GM15510 (cell line): Measurements from ENCODE around the gene ESPNL.

Experiments used
- POLR2A ChIP-seq: IDR thresholded peaks from 3 replicates; pipeline ENCODE4 v1.6.1; 2011; ENCODE audit warnings: borderline replicate concordance; ENCODE audit not compliant: insufficient read length; ENCODE audit errors: extremely low read depth

The ESPNL gene

DNA sequence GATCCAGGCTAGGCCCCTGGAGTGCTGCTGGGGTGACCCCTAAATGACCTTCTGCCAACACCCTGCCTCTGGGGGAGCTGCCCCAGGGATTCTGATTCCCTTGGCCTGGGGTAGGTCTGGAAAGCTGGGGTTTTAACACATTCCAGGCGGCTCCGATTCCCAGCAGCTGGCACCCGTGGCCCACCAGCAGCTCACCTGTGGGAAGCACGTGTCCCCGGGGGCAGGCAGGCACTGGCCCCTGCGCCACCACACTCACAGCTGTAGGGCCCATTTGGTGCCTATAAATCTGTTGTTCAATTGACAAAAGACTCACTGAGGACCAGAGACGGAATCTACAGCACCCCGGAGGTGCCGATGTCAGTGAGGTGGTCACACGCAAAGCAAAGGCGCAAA lies 34.2 kb downstream of the ESPNL start:
- TF ChIP-seq POLR2A = no peak

DNA sequence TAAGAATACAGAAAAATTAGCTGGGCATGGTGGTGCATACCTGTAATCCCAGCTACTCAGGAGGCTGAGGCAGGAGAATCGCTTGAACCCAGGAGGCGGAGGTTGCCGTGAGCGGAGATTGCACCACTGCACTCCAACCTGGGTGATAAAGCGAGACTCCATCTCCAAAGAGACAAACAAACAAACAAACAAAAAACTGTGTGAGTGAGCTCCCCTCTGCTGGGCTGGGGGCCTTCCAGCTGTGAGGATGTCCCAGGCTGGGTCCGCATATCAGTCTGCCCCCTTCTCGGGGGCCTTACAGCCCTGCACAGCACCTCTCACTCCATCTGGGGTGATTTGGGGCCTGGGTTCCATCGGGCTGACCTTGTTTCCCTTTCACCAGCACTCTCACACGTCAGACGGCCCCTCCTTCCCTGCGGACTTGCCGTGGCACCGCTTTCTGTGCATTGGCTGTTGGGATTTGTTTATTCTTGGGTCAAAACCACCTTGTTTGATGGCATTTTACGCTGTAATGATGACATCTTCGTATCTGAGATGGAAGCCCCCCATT lies 35.5 kb downstream of the ESPNL start:
- no peak for TF ChIP-seq POLR2A

DNA sequence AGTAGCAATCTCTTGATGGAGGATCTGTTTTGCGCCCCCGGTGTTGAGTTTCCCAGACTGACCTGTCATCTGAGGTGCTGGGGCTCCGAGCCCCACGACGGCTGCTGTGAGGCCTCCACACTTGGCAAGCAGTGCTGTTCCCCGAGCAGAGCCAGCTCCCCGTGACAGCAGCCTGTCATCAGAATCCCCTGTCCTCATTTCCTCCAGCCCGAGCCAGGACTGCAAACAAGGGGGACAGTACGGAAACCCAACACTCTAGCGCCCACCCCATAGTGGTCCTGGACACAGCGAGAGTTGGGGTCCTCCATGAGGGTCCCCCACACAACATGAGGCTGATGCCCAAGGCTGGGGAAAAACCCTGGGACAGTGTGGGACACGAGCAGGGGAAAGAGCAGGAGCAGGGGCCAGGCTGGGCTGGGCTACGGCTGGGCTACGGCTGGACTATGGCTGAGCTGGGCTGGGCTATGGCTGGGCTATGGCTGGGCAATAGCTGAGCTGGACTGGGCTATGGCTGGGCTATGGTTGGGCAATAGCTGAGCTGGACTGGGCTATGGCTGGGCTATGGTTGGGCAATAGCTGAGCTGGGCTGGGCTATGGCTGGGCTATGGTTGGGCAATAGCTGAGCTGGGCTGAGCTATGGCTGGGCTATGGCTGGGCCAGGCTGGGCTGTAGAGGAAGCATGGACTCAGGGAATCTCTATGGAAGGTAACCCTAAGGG lies 36.8 kb downstream of the ESPNL start:
- no peak for TF ChIP-seq POLR2A

DNA sequence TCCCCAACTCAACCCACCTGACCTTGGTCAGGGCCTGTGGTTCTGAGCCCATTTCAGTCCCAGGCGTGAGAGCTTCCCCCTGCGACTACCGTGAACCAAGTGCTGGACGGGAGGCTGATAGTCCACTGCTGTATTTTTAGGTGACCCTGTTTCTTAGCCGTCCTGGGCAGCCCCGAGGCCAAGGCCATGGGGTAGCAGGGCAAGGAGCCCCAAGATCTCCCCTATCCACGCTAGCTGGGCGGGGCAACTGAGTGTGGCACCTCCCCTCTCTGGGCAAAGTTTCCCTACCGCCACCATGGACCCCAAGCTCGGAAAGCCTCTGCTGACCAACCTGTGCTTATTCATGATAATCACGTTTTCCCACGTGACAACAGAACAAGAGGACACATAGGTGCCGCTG lies 37.7 kb downstream of the ESPNL start:
- no peak for TF ChIP-seq POLR2A

DNA sequence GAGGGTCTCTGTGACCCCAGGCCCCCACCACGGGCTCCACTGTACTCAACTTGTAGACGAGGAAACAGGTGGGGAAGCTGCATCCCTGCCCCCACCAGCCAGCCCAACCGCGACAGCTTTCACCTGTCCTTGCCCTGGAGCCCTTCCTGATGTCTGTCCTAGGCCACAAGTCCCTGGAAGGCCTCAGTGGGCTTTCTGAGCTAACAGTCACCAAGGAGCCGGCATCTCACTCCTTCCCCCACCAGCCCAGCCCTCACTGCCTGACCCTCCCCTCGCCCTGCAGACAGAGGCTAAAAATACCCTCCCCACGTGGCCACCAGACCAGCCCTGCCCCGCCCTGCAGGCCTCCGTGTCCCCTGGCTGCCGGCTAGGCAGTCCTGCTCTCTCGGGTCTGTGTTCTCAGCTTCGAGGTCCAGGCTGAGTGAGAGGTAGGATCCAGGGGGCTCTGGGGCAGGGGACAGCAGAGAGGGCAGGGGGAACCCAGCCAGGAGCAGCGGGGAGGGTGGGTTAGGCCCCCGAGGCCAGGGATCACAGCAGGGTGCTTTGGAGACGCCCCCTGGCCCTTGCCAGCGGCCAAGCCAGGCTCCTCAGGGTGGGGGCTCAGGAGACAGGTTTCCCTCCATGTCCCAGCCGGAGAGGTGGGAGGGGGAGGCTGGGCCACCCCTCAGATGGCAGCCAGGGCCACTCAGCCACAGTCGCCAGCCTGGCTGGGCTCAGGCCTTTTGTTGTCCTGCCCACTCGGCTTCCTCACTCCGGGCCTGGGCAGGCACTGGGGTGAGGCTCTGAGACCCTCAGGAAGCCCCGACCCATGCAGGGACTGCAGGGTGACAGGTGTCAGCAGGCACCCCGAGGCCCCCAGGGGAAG lies 38.4 kb downstream of the ESPNL start, which contains the start of gene KLHL30:
KLHL30 (plus strand) TSS at position 338 of the 865 bp plus-strand sequence. CDS start 2,087 bp downstream, outside the sequence.
- no peak for TF ChIP-seq POLR2A

DNA sequence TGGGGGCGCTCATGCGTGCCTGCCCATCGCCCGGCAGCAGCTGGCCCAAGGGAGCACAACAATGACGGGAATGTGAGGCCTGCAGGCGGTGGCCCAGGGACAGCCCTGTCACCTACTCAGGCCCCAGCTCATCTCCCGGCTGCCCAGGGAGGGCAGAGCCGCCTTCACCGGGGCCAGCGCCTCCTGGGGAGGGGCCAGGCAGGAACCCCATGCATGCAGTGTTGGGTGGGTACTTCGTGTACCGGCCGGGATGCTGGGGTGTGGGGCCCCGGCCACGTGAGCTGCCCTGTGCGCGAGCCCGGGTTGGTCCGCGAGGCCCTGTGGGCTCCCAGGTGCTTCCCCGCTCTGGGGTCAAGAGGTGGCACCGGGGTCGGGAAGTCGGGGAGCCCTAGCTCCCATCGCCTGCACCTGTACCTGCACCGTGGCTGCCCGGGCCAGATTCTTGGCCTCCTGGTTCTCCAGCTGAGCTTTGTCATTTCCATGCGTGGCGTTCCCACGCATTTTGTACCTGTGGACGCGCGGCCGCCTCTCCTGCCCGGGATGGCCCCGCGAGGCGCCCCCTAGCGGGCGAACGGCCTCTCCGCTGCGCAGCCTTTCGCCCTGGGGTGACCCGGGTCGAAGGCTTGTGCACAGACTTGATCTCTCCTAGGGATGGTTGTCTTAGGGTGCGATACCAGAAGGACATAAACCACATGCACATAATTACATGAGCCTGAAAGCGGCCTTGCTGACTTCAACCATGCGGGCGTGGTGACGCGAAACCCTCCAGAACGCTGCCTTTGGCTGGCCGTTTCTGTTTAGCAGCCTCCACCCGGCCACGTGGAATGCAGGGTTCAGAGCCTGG lies 39.3 kb downstream of the ESPNL start:
- no peak for TF ChIP-seq POLR2A

DNA sequence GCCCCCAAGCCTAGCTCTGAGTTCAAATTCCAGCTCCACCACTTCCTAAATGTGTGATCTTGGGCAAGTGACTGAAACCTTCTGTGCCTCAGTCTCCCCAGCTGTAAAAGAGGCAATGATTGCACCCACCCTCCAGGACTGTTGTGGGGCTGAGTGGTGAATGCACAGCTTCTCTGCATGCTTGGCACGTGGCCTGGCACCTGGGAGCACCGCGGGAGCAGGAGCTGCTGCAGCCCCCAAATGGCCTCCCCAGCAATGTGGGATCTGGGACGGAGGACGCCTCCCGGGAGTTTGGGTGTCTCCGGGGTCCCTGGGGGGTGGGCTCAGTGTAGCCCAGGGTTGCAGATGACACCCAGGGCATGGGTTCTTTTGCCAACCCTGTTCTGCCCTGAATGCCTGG lies 39.9 kb downstream of the ESPNL start:
- TF ChIP-seq POLR2A = no peak

DNA sequence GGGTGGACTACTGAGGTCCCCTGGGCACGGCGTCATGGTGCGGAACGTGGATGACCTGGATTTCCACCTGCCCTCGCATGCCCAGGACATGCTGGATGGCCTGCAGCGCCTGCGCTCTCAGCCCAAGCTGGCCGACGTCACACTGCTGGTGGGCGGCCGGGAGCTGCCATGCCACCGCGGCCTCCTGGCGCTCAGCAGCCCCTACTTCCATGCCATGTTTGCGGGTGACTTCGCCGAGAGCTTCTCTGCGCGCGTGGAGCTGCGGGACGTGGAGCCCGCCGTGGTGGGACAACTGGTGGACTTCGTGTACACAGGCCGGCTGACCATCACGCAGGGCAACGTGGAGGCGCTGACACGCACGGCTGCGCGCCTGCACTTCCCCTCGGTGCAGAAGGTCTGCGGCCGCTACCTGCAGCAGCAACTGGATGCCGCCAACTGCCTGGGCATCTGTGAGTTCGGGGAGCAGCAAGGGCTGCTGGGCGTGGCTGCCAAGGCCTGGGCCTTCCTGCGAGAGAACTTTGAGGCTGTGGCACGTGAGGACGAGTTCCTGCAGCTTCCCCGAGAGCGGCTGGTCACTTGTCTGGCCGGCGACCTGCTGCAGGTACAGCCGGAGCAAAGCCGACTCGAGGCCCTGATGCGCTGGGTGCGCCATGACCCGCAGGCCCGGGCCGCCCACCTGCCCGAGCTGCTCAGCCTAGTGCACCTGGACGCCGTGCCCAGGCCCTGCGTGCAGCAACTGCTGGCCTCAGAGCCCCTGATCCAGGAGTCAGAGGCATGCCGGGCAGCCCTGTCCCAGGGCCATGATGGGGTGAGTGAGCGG lies 40.8 kb downstream of the ESPNL start:
- no peak for TF ChIP-seq POLR2A

DNA sequence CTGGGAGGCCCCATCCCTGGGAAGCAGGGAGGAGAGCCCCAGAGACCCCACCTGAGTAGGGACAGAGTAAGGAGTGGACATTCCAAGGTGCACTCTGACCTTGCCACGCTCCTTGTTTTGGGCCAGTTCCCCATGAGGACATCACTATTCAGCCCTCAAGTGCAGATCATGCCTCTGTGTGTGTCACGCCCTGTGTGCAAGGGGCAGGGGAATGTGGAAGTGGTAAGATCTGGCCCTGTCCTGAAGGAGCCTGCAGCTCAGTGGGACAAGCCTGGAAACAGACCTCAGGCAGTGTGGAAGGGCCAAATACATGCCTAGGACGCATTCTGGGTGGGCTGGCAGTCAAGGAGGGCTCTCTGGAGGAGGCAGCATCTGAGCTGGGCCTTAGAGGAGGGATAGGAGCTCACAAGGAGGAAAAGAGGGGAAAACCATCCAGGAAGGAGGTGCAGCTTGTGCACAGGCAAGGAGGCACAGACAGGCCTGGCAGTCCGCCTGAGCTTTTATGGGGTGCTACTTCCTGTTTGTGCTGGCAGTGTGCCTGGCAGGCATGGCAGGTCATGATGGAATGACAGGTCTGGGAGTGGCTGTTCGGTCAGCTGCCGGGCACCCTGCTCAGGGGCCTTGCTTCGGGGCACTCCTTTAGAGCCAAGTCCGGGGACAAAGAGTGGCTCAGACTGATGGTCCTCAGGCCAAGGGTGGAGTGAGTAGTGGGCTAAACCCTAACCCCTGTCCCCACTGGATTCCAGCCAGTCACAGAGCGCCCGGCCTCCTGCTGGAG lies 41.6 kb downstream of the ESPNL start:
- TF ChIP-seq POLR2A = no peak

DNA sequence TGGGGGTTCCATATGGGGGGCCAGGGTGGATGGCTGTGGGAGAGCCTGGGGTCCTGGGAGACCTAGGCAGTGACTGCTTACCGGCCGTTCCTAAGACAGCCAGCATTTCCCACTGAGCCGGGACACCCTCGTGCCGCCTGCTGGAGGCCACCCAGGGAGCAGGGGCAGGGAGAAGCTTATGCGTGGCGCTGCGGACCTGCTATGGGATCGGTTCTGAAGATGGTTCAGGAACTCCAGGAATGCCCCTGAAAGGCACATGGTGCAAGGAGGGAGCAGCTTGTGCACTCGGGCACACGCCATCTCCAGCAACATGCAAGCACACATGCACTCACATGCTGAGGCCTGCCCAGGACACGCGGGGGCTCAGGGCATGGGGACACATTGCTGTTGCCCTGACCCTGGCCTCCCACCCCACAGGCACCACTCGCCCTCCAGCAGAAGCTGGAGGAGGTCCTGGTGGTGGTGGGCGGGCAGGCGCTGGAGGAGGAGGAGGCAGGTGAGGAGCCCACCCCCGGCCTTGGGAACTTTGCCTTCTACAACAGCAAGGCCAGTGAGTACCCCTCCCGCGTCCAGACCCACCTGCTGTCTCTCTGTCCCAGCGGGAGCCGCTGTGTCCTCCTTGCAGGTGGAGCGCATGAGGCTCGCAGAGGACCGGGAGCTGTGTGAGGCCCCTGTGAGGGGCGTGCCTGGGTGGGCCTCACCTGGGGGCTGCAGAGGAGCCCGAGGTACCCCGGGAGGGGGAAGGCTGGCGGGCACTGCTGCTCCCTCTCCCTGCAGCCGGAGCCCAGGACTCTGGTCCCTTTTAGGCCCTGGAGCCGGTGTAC lies 42.5 kb downstream of the ESPNL start:
- TF ChIP-seq POLR2A = no peak

DNA sequence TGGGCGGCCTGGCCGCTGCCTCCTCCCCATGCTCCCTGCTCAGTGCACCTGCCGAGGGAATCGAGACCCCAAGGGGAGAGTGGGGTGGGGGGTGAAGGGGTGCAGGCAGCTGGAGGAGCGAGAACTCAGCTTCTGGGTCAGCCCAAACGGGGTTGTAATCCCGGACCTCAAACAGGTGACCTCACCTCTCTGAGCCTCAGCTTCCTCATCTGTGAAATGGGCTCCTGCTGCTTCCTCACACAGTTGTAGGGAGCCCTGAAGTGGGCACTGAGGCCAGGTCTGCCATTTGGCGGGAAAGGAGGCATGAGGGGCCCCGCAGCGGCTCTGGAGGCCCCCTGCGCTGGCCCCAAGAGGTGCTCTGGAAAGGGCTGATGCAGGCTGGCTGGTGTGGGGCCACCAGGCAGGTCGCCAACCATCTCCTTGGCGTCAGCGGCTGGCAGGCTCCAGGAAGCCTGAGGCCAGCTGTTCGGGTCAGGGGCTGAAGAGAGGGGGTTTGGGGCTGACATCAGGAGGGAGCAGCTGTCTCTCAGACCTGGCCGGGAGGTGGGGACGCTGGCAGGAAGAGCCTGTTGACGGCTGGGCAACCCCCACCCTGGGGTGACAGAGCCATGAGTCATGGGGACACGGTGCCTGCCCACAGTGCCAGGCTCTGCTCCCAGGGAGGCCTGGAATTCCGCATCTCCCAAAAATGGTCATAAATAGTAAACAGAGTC lies 43.3 kb downstream of the ESPNL start:
- no peak for TF ChIP-seq POLR2A

DNA sequence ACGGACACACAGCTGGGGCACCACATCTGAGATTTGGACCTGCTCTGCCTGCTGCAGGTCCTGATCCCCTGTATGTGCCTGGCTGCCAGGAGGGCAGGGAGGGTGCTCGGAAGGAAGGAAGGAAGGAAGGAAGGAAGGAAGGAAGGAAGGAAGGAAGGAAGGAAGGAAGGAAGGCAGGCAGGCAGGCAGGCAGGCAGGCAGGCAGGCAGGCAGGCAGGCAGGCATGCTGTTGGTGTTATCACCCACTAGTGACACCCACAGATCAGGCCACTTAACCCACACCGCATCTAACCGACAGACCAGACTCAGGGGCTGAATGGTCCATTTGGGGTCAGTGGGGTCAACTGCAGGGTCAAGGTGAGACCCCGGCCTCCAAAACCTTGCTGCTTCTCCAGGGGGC lies 44.1 kb downstream of the ESPNL start:
- no peak for TF ChIP-seq POLR2A
